Activated CD4-positive, alpha-beta T cell treated with anti-CD3 and anti-CD28 coated beads, Interleukin-10, Interleukin-2, amounts not matched to agents 100 ng/mL and 50 ng/mL, durations not matched to agents 16 hours and 8 hours (primary cell): Measurements from ENCODE around the gene MRPL41.
A peak's percentile ranks its signal among the peaks of the same experiment; 100 is the strongest.
"Not testable (repeated sequence)": the region's sequence is repeated elsewhere in the genome, so short reads cannot be mapped to it uniquely, and the experiment has no call there.

Experiments used
- DNase-seq: peaks from one replicate; pipeline ENCODE4 v3.0.0-alpha.2; 2020

MRPL41 gene

GRCh38 chr9:137588311-137588710 lies 36.6 kb downstream of the MRPL41 start:
- no peak for DNase-seq

GRCh38 chr9:137588891-137589290 lies 37.2 kb downstream of the MRPL41 start:
- DNase-seq, result no peak

GRCh38 chr9:137589441-137590122 lies 37.9 kb downstream of the MRPL41 start:
- DNase-seq, result no peak

GRCh38 chr9:137590123-137590468 lies 38.4 kb downstream of the MRPL41 start:
- no peak for DNase-seq

GRCh38 chr9:137590469-137591383 lies 39.0 kb downstream of the MRPL41 start, which contains the start of gene ZMYND19:
Gene ZMYND19, minus strand, starts transcription at chr9:137590512. Its CDS starts 249 bp downstream, at chr9:137590263.
- peak; percentile 94 for DNase-seq

GRCh38 chr9:137592767-137593166 lies 41.1 kb downstream of the MRPL41 start:
- DNase-seq, result no peak

- DNase-seq, result no peak
Observed at GRCh38 chr9:137593176-137593575, 41.5 kb downstream of the MRPL41 start.

GRCh38 chr9:137596577-137596976 lies 44.9 kb downstream of the MRPL41 start:
- not testable (repeated sequence) for DNase-seq

GRCh38 chr9:137598943-137599342 lies 47.3 kb downstream of the MRPL41 start:
- no peak for DNase-seq
